ENCODE measurements around the gene PPP1R18.
A peak's percentile ranks its signal among the peaks of the same experiment; 100 is the strongest.
"Not testable (repeated sequence)": the region's sequence is repeated elsewhere in the genome, so short reads cannot be mapped to it uniquely, and the experiment has no call there.

Gene PPP1R18

GRCh38 chr6:30719791-30720737 lies 33.6 kb upstream of the PPP1R18 start, which contains the start of gene TUBB:
TUBB (plus strand) TSS chr6:30720352; CDS start chr6:30720507, 155 bp downstream.
- DNase-seq (ENCODE audit: low spot score): peak; percentile 99

GRCh38 chr6:30719356-30719755 lies 32.9 kb upstream of the PPP1R18 start:
- DNase-seq (ENCODE audit: low spot score): no peak

GRCh38 chr6:30717845-30718720 lies 31.6 kb upstream of the PPP1R18 start:
- DNase-seq (ENCODE audit: low spot score): not testable (repeated sequence)

- DNase-seq (ENCODE audit: low spot score): peak; percentile 100
Measured at GRCh38 chr6:30717129-30717844, 30.8 kb upstream of the PPP1R18 start, which contains the start of gene MDC1. MDC1 (minus strand) TSS chr6:30717281; CDS start chr6:30715175, 2,106 bp downstream.

- no peak for DNase-seq (ENCODE audit: low spot score)
Measured at GRCh38 chr6:30716879-30717128, 30.4 kb upstream of the PPP1R18 start.

GRCh38 chr6:30714263-30714662 lies 27.8 kb upstream of the PPP1R18 start:
- DNase-seq (ENCODE audit: low spot score): no peak

- no peak for DNase-seq (ENCODE audit: low spot score)
Measured at GRCh38 chr6:30712441-30712945, 26.0 kb upstream of the PPP1R18 start.

- no peak for DNase-seq (ENCODE audit: low spot score)
Measured at GRCh38 chr6:30711758-30712380, 25.4 kb upstream of the PPP1R18 start.

- DNase-seq (ENCODE audit: low spot score): no peak
Measured at GRCh38 chr6:30709101-30709868, 22.8 kb upstream of the PPP1R18 start.

- no peak for DNase-seq (ENCODE audit: low spot score)
Measured at GRCh38 chr6:30707281-30707850, 20.9 kb upstream of the PPP1R18 start.

- no peak for DNase-seq (ENCODE audit: low spot score)
Measured at GRCh38 chr6:30705620-30706019, 19.2 kb upstream of the PPP1R18 start.

GRCh38 chr6:30703821-30704220 lies 17.4 kb upstream of the PPP1R18 start:
- DNase-seq (ENCODE audit: low spot score): no peak

GRCh38 chr6:30703011-30703410 lies 16.6 kb upstream of the PPP1R18 start:
- no peak for DNase-seq (ENCODE audit: low spot score)

- no peak for DNase-seq (ENCODE audit: low spot score)
Measured at GRCh38 chr6:30700340-30700739, 13.9 kb upstream of the PPP1R18 start.

GRCh38 chr6:30696432-30696831 lies 10.0 kb upstream of the PPP1R18 start:
- DNase-seq (ENCODE audit: low spot score): no peak

GRCh38 chr6:30691208-30691847 lies 4.9 kb upstream of the PPP1R18 start:
- DNase-seq (ENCODE audit: low spot score): no peak

- peak; percentile 84 for DNase-seq (ENCODE audit: low spot score)
Measured at GRCh38 chr6:30690403-30691207, 4.2 kb upstream of the PPP1R18 start, which contains the start of gene NRM. NRM (minus strand) TSS chr6:30690984; CDS start chr6:30690974, 10 bp downstream.

GRCh38 chr6:30689985-30690384 lies 3.5 kb upstream of the PPP1R18 start:
- DNase-seq (ENCODE audit: low spot score): no peak

Measured in pons (tissue), 1 donor.